ENCODE data around the gene LATS2.

LATS2 gene

GRCh38 chr13:21039097-21039800, 22.1 kb downstream of the LATS2 start:
- peaks cover 29% of the 10 kb centered on the region for H3K4me1 ChIP-seq (ENCODE audit: control insufficient read depth, insufficient read depth, low read length)
- H3K9me3 ChIP-seq (ENCODE audit: control insufficient read depth, low read length): no peaks in the 10 kb centered on the region
- H3K36me3 ChIP-seq (ENCODE audit: control insufficient read depth, insufficient read depth, low read length): no peaks in the 10 kb centered on the region
- H3K9ac ChIP-seq (ENCODE audit: low read length): no peak overlapping the region
- H3K27me3 ChIP-seq (ENCODE audit: control insufficient read depth, insufficient read depth, low read length): no peaks in the 10 kb centered on the region
- H3K4me3 ChIP-seq (ENCODE audit: low read length): no peak overlapping the region

- Histone ChIP-seq H3K27me3 (ENCODE audit: control insufficient read depth, insufficient read depth, low read length) (no peaks in the 10 kb centered on the region), H3K9me3 (ENCODE audit: control insufficient read depth, low read length) (no peaks in the 10 kb centered on the region), H3K4me1 (ENCODE audit: control insufficient read depth, insufficient read depth, low read length) (peaks cover 45% of the 10 kb centered on the region), H3K36me3 (ENCODE audit: control insufficient read depth, insufficient read depth, low read length) (no peaks in the 10 kb centered on the region), H3K4me3 (ENCODE audit: low read length) (no peak overlapping the region), H3K9ac (ENCODE audit: low read length) (no peak overlapping the region)
Measured at GRCh38 chr13:21037656-21038055, 23.7 kb downstream of the LATS2 start.

- Histone ChIP-seq H3K36me3 (ENCODE audit: control insufficient read depth, insufficient read depth, low read length) (no peaks in the 10 kb centered on the region), H3K4me1 (ENCODE audit: control insufficient read depth, insufficient read depth, low read length) (peaks cover 50% of the 10 kb centered on the region), H3K9me3 (ENCODE audit: control insufficient read depth, low read length) (no peaks in the 10 kb centered on the region), H3K27me3 (ENCODE audit: control insufficient read depth, insufficient read depth, low read length) (no peaks in the 10 kb centered on the region), H3K9ac (ENCODE audit: low read length) (no peak overlapping the region), H3K4me3 (ENCODE audit: low read length) (no peak overlapping the region)
Measured at GRCh38 chr13:21035498-21035897, 25.9 kb downstream of the LATS2 start.

- H3K4me1 ChIP-seq (ENCODE audit: control insufficient read depth, insufficient read depth, low read length): peaks cover 50% of the 10 kb centered on the region
- H3K9me3 ChIP-seq (ENCODE audit: control insufficient read depth, low read length): no peaks in the 10 kb centered on the region
- H3K27me3 ChIP-seq (ENCODE audit: control insufficient read depth, insufficient read depth, low read length): no peaks in the 10 kb centered on the region
- H3K9ac ChIP-seq (ENCODE audit: low read length): no peak overlapping the region
- no peak overlapping the region for H3K4me3 ChIP-seq (ENCODE audit: low read length)
- no peaks in the 10 kb centered on the region for H3K36me3 ChIP-seq (ENCODE audit: control insufficient read depth, insufficient read depth, low read length)
Measured at GRCh38 chr13:21034603-21035191, 26.7 kb downstream of the LATS2 start.

GRCh38 chr13:21033856-21034602, 27.4 kb downstream of the LATS2 start:
- Histone ChIP-seq H3K9me3 (ENCODE audit: control insufficient read depth, low read length) (no peaks in the 10 kb centered on the region), H3K36me3 (ENCODE audit: control insufficient read depth, insufficient read depth, low read length) (no peaks in the 10 kb centered on the region), H3K4me1 (ENCODE audit: control insufficient read depth, insufficient read depth, low read length) (peaks cover 46% of the 10 kb centered on the region), H3K4me3 (ENCODE audit: low read length) (no peak overlapping the region), H3K27me3 (ENCODE audit: control insufficient read depth, insufficient read depth, low read length) (no peaks in the 10 kb centered on the region), H3K9ac (ENCODE audit: low read length) (no peak overlapping the region)

- Histone ChIP-seq H3K4me3 (ENCODE audit: low read length) (no peak overlapping the region), H3K27me3 (ENCODE audit: control insufficient read depth, insufficient read depth, low read length) (no peaks in the 10 kb centered on the region), H3K36me3 (ENCODE audit: control insufficient read depth, insufficient read depth, low read length) (no peaks in the 10 kb centered on the region), H3K4me1 (ENCODE audit: control insufficient read depth, insufficient read depth, low read length) (peaks cover 39% of the 10 kb centered on the region), H3K9ac (ENCODE audit: low read length) (no peak overlapping the region), H3K9me3 (ENCODE audit: control insufficient read depth, low read length) (no peaks in the 10 kb centered on the region)
Measured at GRCh38 chr13:21033212-21033840, 28.1 kb downstream of the LATS2 start.

- no peaks in the 10 kb centered on the region for H3K27me3 ChIP-seq (ENCODE audit: control insufficient read depth, insufficient read depth, low read length)
- no peak overlapping the region for H3K9ac ChIP-seq (ENCODE audit: low read length)
- H3K4me3 ChIP-seq (ENCODE audit: low read length): no peak overlapping the region
- H3K36me3 ChIP-seq (ENCODE audit: control insufficient read depth, insufficient read depth, low read length): no peaks in the 10 kb centered on the region
- no peaks in the 10 kb centered on the region for H3K9me3 ChIP-seq (ENCODE audit: control insufficient read depth, low read length)
- H3K4me1 ChIP-seq (ENCODE audit: control insufficient read depth, insufficient read depth, low read length): peaks cover 39% of the 10 kb centered on the region
Measured at GRCh38 chr13:21032656-21033055, 28.7 kb downstream of the LATS2 start.

GRCh38 chr13:21031594-21032275, 29.7 kb downstream of the LATS2 start:
- Histone ChIP-seq H3K27me3 (ENCODE audit: control insufficient read depth, insufficient read depth, low read length) (no peaks in the 10 kb centered on the region), H3K4me1 (ENCODE audit: control insufficient read depth, insufficient read depth, low read length) (peaks cover 39% of the 10 kb centered on the region), H3K36me3 (ENCODE audit: control insufficient read depth, insufficient read depth, low read length) (no peaks in the 10 kb centered on the region), H3K9ac (ENCODE audit: low read length) (no peak overlapping the region), H3K9me3 (ENCODE audit: control insufficient read depth, low read length) (no peaks in the 10 kb centered on the region), H3K4me3 (ENCODE audit: low read length) (no peak overlapping the region)

GRCh38 chr13:21025539-21025938, 35.8 kb downstream of the LATS2 start:
- H3K27me3 ChIP-seq (ENCODE audit: control insufficient read depth, insufficient read depth, low read length): no peaks in the 10 kb centered on the region
- no peaks in the 10 kb centered on the region for H3K36me3 ChIP-seq (ENCODE audit: control insufficient read depth, insufficient read depth, low read length)
- H3K9ac ChIP-seq (ENCODE audit: low read length): no peak overlapping the region
- H3K4me1 ChIP-seq (ENCODE audit: control insufficient read depth, insufficient read depth, low read length): peaks cover 17% of the 10 kb centered on the region
- H3K4me3 ChIP-seq (ENCODE audit: low read length): no peak overlapping the region
- H3K9me3 ChIP-seq (ENCODE audit: control insufficient read depth, low read length): no peaks in the 10 kb centered on the region

GRCh38 chr13:21022056-21022979, 39.1 kb downstream of the LATS2 start:
- no peaks in the 10 kb centered on the region for H3K9me3 ChIP-seq (ENCODE audit: control insufficient read depth, low read length)
- H3K27me3 ChIP-seq (ENCODE audit: control insufficient read depth, insufficient read depth, low read length): no peaks in the 10 kb centered on the region
- H3K4me3 ChIP-seq (ENCODE audit: low read length): no peak overlapping the region
- peaks cover 17% of the 10 kb centered on the region for H3K4me1 ChIP-seq (ENCODE audit: control insufficient read depth, insufficient read depth, low read length)
- H3K36me3 ChIP-seq (ENCODE audit: control insufficient read depth, insufficient read depth, low read length): no peaks in the 10 kb centered on the region
- no peak overlapping the region for H3K9ac ChIP-seq (ENCODE audit: low read length)

GRCh38 chr13:21020581-21020980, 40.8 kb downstream of the LATS2 start:
- Histone ChIP-seq H3K4me3 (ENCODE audit: low read length) (no peak overlapping the region), H3K9me3 (ENCODE audit: control insufficient read depth, low read length) (no peaks in the 10 kb centered on the region), H3K9ac (ENCODE audit: low read length) (no peak overlapping the region), H3K36me3 (ENCODE audit: control insufficient read depth, insufficient read depth, low read length) (no peaks in the 10 kb centered on the region), H3K4me1 (ENCODE audit: control insufficient read depth, insufficient read depth, low read length) (peaks cover 17% of the 10 kb centered on the region), H3K27me3 (ENCODE audit: control insufficient read depth, insufficient read depth, low read length) (no peaks in the 10 kb centered on the region)
